ENCODE results near the gene SSRP1.
"Not testable (repeated sequence)": the region's sequence is repeated elsewhere in the genome, so short reads cannot be mapped to it uniquely, and the experiment has no call there.

SSRP1 gene, protein sequence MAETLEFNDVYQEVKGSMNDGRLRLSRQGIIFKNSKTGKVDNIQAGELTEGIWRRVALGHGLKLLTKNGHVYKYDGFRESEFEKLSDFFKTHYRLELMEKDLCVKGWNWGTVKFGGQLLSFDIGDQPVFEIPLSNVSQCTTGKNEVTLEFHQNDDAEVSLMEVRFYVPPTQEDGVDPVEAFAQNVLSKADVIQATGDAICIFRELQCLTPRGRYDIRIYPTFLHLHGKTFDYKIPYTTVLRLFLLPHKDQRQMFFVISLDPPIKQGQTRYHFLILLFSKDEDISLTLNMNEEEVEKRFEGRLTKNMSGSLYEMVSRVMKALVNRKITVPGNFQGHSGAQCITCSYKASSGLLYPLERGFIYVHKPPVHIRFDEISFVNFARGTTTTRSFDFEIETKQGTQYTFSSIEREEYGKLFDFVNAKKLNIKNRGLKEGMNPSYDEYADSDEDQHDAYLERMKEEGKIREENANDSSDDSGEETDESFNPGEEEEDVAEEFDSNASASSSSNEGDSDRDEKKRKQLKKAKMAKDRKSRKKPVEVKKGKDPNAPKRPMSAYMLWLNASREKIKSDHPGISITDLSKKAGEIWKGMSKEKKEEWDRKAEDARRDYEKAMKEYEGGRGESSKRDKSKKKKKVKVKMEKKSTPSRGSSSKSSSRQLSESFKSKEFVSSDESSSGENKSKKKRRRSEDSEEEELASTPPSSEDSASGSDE

DNA sequence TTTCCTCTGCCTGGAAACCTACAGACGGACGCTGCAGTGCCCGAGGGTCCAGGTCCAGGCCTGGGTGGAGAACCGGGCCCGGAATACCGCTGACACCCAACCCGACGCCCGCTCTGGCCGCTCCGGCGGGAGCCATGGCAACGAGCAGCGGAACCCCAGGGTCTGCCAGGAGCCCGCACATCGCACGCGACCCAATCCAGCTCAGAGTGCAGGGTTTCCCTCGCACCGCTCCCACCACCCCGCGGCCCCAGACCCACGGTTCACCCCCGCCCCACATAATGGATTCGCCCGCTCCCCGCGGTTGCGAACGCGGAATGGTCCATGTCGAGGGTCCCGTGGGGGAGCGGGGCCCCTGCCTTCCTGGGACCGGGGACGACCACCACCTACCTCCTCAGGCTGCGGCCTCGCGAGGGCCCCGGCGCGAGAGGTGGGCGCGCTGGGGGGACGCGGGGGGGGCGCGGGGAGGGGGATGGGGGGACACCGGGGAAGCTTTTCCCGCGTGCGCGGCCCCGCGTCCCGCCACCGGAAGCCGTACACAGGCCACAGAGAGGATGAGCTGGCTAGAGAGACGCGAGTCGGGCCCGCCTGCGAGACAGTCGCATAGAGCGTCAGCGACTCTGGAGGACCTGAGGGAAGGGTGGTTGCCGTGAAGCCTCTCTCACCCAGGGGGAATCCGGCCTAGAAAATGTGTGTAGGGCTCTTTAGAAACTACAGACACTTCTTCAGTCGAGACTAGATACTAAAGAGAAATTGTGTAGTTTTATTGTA is at the start of gene SSRP1:
Gene SSRP1 (minus strand): TSS at position 550 of the 768 bp plus-strand sequence. CDS start 771 bp downstream, outside the sequence.
- DNase-seq (ENCODE audit: low read depth): peak; percentile 62

DNA sequence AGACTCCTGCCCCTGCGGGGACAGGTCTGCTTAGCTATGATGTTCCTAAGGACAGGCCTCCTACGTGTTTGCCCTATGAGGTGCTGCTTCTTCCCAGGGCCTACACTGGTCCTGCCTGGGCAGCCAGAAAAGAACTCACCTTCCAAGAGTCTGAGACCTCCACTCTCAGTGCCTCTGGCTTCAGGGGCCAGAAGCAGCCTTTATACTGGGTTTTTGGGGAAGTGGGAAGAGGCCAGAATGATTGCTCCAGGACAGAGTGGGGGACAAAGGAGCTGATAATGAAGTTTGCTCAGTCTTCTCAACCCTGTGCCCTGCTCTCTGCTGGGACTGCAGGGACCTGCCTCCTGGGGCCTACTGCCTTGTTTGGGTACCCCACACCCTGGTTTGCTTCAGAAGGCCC is 45.3 kb upstream of the SSRP1 start, which contains the start of gene PRG3:
Gene PRG3 (minus strand): TSS at position 176 of the 400 bp plus-strand sequence. CDS start 442 bp downstream, outside the sequence.
- no peak for DNase-seq (ENCODE audit: low read depth)

DNA sequence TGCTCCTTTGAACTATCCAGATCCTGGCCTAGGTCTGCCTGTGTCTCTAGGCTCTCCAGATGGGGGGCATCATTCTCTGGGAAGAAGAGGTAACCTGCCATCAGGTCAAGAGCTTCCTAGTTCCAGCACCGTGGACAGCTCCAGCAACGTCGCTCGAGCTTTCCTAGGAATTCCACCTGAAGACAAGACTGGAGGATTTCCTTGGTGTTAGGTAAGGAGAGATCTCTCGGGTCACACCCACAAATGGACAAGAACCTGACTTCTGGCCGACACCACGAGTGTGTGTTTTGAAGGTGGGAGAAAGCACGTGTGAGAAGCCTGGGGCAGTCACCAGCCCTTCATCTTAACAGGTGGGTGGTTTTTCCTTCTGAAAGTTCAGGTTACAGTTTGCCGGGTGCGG is 44.0 kb upstream of the SSRP1 start:
- no peak for DNase-seq (ENCODE audit: low read depth)

DNA sequence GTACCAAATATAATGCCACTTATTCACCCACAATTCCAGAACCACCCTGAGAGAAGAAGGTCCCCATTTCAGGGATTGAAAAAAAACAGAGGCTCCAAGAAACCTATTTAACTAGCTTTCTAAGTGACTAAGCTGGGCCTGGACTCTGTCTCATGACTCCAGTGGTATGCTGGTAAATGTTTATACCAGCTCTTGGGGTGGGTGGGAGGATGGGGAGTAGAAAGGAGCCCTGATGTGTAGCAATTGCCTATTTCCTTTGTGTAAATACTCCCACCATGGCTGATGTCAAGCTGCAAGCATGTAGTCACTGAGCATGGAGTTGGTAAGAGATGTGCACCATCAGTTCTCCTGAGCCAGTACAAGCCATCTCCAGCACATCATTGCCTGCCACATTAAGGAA is 42.5 kb upstream of the SSRP1 start:
- DNase-seq (ENCODE audit: low read depth): no peak

DNA sequence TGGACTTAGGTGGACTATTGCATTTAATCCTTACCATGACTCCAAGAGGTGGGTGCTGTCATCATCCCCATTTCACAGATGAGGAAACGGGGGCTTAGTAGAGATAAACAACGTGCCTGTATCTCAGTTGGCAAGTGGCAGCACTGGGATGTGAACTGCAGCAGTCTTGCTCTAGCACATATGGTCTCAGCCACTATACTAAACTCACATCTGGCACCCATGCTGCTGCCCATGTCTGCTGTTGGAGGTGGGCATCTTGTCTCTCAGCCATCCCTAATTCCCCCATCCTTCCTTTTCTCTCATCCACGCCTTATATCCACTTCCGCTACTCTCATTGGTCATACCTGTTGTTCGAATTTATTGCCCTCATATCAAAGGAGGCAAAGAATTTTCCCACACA is 41.4 kb upstream of the SSRP1 start:
- no peak for DNase-seq (ENCODE audit: low read depth)

DNA sequence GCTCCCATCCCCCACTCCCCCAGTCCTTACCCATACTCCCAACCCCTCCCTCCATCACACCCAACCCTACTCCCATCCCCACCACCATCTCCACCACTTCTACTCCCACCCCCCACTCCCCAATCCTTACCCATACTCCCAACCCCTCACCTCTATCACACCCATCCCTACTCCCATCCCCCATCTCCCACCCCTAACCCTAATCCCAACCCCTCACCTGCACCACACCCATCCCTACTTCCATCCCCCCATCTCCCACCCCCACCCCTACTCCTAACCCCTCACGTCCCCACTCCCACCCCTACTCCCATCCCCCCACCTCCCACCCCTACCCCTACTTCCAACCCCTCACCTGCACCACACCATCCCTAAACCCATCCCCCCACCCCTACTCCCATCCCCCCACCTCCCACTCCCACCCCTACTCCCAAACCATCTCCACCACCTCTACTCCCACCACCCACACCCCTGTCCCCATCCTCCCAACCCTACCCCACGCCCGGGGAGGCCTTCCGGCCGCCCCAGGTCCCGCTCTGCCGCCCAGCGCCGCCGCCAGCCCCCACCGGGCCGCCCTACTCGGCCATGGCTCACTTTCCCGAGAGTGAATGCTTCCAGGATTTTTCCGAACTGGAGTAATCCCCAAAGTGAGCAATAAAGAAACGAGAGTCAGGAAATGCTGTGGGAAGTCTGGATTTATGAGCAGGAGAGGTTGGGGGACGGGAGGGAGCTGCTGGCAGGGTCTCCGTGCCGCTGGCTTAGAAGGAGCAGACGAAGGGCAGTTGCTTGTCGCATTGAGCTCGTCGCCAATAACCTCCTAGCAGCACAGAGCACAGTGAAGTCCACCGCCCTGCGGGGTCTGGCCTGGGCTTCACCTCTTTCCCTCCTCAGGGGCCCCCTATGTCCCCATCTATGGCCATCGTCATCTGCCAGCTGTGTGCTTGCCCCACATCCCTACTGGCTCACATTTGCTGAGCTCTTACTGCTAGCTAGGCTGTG is 40.7 kb upstream of the SSRP1 start:
- no peak for DNase-seq (ENCODE audit: low read depth)

DNA sequence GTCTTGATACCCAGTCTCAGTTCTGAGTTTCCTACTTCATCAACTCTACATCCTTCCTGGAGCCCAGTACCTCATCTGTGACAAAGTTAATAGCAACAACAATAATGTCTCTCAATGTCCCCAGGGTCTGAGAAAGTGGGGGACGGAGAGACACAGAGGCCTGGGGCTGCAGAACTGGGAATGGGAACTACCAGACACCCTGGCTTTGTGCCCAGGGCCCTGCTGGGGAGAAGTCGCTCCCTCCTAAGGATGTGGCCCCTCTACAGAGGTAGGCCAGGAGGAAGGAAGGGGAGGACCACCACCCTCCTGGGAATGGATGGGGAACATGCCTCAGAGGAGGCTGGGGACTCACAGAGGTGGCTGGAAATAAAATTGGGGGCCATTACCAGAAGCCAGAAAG is 39.8 kb upstream of the SSRP1 start:
- DNase-seq (ENCODE audit: low read depth): no peak

DNA sequence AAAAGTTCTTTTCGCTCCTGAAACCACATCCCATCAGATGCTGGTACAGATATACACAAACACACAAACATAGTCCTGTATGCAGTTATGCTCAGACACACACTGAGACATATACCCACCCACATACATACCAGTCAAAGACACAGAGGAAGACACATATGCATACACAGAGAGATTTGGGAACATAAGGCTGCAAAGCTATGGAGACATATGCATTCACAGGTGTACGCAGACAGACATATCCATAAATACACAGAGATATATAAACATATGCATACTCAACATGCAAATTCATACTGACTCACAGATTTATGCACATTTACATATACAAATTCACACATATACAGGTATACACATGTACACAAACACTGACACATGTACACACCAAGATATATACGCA is 39.3 kb upstream of the SSRP1 start:
- no peak for DNase-seq (ENCODE audit: low read depth)

DNA sequence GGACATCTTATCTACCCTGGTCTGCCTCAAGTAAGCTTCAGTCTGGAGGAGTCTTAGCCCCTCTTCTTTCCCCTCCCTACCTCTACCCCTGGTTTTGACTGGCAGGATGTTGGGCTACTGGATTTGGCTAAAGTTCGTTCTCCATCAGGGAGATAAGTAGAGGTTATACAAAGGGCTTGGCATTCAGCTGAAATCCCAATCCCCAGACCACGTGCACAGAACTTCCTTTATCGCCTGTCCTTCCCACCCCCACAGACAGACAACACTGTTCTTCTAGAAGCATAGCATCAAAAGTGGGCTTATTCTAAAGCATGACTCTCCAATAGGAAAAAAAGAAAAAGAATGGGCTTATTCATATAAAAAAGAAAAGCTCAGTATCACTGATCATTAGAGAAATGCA is 37.5 kb upstream of the SSRP1 start:
- no peak for DNase-seq (ENCODE audit: low read depth)

DNA sequence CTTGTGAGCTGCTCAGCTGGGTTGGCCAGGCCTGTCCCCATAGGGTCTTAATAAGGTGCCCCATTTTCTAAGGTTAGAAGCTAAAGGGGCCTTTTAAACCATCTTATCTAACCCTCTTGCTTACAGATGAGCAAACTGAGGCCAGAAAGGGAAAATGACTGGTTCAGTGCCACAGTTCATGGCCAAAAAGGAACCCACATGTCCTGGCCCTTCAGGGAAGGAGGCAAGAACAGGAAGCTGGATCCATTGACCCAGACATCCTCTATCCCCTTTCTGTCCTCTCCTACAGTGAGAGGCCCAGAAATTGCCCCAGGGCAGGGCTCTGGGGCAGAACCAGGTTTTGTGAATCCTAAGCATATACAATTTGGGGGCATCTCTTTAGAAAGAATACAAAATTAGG is 35.2 kb upstream of the SSRP1 start:
- DNase-seq (ENCODE audit: low read depth): no peak

DNA sequence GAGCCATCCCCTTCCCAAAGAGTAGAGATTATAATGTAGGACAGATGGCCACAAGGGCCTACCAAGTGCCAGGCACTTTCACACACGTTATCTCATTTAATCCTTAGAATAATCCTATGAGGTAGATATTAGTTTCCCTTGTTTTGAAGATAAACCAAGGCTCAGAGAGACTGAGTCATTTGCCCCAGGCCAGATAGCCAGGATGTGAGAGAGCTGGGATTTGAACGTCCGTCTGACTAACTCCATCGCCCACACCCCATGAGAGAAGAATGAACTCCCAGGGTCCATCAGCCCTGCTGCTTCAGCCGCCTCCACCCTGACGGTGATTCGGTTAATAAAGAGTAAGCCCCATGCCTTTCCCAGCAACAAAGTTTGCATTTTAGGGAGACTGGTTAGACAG is 34.6 kb upstream of the SSRP1 start:
- DNase-seq (ENCODE audit: low read depth): no peak

DNA sequence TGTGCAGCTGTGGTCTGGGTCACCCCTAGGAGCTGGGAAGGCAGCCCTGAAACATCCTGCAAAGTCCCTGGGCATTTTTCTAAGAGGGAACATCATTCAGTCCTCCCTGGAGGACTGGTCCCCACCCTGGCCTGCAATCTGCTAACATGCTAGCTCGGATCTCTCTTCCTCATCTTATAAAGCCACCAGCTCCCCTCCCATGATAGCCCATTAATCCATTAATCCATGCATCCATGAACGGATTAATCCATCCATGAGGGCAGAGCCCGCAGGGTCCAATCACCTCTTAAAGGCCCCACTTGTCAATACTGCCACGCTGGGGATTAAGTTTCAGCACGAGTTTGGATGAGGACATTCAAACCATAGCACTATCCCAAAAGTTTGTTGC is 33.1 kb upstream of the SSRP1 start:
- DNase-seq (ENCODE audit: low read depth): no peak

DNA sequence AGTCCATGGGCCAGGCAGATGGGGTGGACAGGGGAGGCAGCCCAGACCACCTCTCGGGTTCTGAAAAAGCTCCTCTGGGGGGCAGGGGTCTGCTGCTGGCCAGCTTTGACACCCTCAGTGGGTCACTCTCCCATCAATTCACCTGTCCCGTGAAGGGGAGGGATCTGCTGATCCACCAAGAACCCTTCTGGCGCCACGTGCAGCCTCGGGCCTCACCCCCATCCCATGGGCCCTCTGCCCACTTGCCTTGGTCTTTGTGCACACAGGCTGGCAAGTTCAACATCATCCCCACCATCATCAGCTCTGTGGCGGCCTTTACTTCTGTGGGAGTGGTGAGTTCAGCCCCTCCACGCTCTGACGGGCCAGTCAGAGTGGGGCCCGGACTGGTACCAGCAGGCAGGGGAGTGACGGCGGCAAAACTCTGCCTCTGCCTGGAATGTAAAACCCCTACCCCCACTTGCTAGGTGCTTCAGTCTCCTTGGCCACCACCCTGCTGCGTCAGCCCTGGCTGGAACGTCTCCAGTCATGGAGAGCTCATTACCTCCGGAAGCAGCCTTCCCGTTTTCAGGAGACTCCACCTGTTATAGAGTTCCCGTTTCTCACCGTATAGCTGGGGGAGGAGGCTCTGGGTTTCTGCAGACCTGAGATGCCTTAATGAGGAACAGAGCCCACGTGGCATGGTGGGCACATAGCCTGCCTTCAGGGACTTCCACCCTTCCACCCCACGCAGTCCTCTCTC is 32.6 kb upstream of the SSRP1 start:
- no peak for DNase-seq (ENCODE audit: low read depth)

DNA sequence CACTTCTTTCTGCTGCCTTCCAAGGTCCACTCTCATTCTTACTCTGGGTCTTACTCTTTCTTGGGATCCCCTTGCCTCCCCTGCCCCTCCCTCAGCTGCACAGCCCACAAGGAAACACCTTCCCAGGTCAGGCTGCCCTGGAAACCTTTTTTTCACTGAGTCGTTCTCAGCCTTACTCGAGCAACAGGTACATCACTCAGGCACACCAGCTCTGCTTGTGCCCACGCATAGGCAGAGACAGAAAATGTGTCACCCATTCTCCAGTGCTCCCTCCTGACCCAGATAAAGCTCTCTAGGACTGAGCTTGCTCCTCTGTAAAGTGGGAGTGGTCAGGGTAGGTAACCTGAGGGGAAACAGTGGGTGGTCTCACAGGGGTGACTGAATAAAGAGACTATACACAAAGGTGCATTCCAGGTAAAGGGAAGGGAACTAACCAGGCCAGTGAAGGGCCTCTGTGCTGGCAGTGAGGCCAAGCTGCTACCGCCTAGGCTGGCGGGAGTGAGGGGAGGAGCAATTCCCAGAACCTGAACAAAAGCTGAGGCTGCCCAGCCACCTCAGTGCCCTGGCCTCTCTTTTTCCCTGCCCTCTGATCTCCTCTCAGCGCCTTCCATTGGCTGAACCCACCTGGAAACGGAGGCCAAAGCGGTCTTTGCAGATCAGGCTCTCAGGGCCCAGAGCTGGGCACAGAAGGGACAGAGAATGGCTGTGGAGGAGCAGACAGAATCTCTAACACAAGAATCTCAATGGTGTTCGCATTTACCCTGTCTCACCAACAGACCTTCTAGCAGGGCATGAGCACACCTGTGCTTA is 29.4 kb upstream of the SSRP1 start:
- no peak for DNase-seq (ENCODE audit: low read depth)

DNA sequence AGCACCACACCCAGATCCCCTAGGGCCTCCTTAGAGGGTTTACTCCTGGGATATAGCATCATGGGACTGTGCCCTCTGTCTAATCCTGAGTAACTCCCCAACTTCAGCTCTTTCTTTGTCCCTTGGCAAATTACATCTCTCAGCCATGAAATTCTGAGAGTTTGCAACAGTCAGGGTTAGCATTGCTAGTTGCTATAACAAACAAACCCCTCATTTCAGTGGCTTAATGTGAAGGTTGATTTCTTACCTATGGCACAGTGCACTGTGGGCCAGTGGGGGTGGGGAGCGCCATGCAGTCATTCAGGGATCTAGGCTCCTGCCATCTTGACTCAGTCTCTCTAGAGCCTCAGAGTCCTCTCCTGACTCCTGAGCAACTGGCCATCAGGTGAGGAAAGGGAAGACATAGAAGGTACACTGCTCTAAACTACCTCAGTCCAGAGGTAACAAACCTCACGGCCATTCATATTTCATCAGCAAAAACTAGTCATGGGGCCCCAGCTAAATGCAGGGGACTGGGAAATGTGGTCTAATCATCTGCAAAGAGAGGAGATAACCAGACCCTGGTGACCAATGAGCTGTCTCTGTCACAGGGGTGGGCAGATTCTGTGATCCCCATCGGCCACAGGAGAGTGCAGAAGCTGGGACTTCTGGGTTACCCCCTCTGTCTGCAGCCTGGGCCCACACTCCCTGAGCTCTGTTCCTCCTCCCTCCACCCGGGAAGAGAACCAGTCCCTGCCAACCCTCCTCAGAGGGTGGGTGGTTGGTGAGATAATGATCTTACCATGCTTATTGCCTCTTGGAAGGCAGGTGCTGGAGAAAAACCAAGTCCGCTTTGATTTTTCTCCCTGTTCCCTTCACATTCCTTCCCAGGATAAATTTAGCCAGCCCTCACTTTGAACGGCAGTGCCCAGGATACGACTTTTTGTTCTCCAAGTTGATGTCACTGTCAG is 27.7 kb upstream of the SSRP1 start:
- DNase-seq (ENCODE audit: low read depth): no peak

DNA sequence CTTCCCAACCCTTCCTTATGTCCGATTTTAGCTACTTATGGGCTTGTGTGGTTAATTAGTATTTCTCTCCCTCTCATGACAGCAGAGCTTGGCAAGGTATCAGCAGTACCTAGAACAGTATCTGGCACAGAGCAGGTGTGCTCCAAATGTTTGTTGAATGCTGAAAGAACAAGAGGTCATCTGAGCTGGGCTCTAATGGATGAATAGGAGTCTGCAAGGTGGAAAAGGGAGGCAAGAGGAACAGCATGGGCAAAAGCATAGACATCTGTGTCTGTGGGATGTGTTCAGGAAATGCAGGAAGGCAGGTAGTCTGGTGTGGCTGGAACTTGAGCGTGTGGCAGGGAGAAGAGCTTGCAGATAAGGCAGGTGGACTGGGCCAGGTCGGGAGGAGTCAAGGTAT is 26.2 kb upstream of the SSRP1 start:
- DNase-seq (ENCODE audit: low read depth): no peak

DNA sequence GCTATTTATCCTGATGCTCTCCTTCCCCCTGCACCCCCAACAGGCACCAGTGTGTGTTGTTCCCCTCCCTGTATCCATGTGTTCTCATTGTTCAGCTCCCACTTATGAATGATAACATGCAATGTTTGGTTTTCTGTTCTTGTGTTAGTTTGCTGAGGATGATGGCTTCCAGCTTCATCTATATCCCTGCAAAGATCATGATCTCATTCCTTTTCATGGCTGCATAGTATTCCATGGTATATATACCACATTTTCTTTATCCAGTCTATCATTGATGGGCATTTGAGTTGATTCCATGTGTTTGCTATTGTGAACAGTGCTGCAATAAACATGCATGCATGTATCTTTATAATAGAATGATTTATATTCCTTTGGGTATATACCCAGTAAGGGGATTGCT is 25.7 kb upstream of the SSRP1 start:
- DNase-seq (ENCODE audit: low read depth): not testable (repeated sequence)

DNA sequence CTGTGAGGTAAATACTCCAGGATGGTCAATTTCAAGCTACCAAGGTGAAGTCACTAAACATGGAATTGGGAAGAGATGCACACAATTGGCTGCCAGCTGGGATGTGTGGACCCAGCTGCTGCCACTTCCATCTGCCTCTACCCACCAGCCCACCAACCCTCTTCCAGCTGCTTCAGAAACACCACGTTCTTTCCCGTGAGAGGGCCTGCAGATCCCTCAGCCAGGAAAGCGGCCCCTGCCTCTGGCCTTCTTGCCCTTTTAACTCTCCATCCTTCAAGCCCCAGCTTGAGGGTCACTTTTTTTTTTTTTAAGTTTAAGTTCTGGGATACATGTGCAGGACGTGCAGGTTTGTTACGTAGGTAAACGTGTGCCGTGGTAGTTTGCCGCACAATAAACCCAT is 25.3 kb upstream of the SSRP1 start:
- DNase-seq (ENCODE audit: low read depth): no peak

Measured in stimulated activated CD8-positive, alpha-beta memory T cell treated with anti-CD3 and anti-CD28 coated beads, Interleukin-15, amount 100 ng/mL, for 24 hours (primary cell).